Neural cell (in vitro differentiated cells): ENCODE data around the gene APBA2.
"Not testable (repeated sequence)": the region's sequence is repeated elsewhere in the genome, so short reads cannot be mapped to it uniquely, and the experiment has no call there.

Experiments
- CTCF ChIP-seq: fragments of 450-650 bp; IDR thresholded peaks from 2 replicates; pipeline ENCODE4 v1.5.1; 2014; ENCODE audit warnings: antibody characterized with exemption, mild to moderate bottlenecking, moderate library complexity; ENCODE audit not compliant: poor library complexity, severe bottlenecking
- EP300 ChIP-seq: fragments of 450-650 bp; conservative IDR thresholded peaks from 2 replicates; pipeline ENCODE4 v1.6.1; 2014; ENCODE audit warnings: antibody characterized with exemption, mild to moderate bottlenecking, moderate library complexity; ENCODE audit not compliant: poor library complexity, severe bottlenecking
- EZH2 ChIP-seq: fragments of 200-600, 300-800 bp; shearing (Covaris generic), sonication (generic); IDR thresholded peaks from 2 replicates; pipeline ENCODE4 v1.6.1; 2014; ENCODE audit warnings: antibody characterized with exemption, low read length, borderline replicate concordance, mild to moderate bottlenecking; ENCODE audit not compliant: insufficient read depth, poor library complexity, severe bottlenecking
- MXI1 ChIP-seq: fragments of 450-650 bp; conservative IDR thresholded peaks from 2 replicates; pipeline ENCODE4 v1.6.1; 2014; ENCODE audit warnings: antibody characterized with exemption, mild to moderate bottlenecking; ENCODE audit not compliant: poor library complexity, severe bottlenecking
- POLR2AphosphoS5 ChIP-seq: IDR thresholded peaks from 2 replicates; pipeline ENCODE4 v1.6.1; 2012
- RAD21 ChIP-seq: fragments of 450-650 bp; conservative IDR thresholded peaks from 2 replicates; pipeline ENCODE4 v1.6.1; 2014; ENCODE audit warnings: antibody characterized with exemption, mild to moderate bottlenecking, moderate library complexity
- REST ChIP-seq: IDR thresholded peaks from 2 replicates; pipeline ENCODE4 v1.6.1; 2012; ENCODE audit warnings: borderline replicate concordance

GRCh38 chr15:28847959-28848358 lies 37.8 kb upstream of the APBA2 start:
- TF ChIP-seq EP300, CTCF, POLR2AphosphoS5, REST, MXI1, EZH2, RAD21: not testable (repeated sequence)
